ENCODE results near the gene TMEM176A.

DNA sequence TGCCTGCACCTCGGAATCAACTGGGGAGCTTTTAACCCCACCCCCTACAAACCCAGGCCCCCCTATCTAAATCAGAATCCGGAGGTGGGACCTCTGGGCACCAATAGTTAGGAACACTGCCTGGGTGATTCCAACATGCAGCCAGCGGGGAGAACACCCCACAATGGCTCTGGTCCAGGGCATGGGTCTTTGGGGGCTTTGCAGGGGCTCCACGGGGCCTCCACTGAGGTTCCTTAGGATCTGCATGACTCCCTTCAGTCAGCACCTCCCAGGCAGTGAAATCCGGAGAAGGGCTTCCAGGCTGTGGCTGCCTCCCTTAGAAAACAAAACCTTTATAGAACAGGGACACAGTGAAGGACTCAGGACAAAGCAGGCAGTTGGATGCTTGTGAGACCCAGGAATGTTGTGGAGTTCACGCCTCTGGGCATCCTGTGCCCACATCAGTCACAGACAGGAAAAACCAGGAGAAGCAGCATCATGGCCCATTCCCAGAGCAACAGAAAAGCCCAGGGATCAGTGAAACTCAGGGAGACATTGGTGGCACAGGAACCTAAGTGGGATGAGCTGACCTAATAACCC, 35.2 kb downstream of the TMEM176A start:
- TF ChIP-seq SPI1 (IDR thresholded peaks at IDR 0.05; ENCODE audit: low read depth, low read length): no peak
- TF ChIP-seq POLR2A (IDR thresholded peaks at IDR 0.05; ENCODE audit: low read depth, low read length): no peak
- no peak for TF ChIP-seq TAF1 (IDR thresholded peaks at IDR 0.05; ENCODE audit: low read depth, low read length)
- no peak for TF ChIP-seq POLR2AphosphoS5 (IDR thresholded peaks at IDR 0.05; ENCODE audit: low read depth, low read length)
- no peak for TF ChIP-seq POU2F2 (IDR thresholded peaks at IDR 0.05; ENCODE audit: low read depth, low read length)

All from GM12891 (cell line).